ENCODE measurements around the gene FSIP1. TPM values are rescaled to one million over a fixed set of nuclear protein-coding genes. Genes with fewer than 3 reads are reported as not detected.

The FSIP1 gene
- total RNA-seq, 1 donor from 2014 or later: 0.54 TPM

GRCh38 chr15:39692356-39693327 lies 90.0 kb downstream of the FSIP1 start:
- TF ChIP-seq CTCF (IDR thresholded peaks at IDR 0.05): no peak
- H3K4me3 Mint-ChIP-seq (ENCODE audit: unreplicated experiment): no peak overlapping the region
- H3K27me3 Mint-ChIP-seq (ENCODE audit: unreplicated experiment): no peaks in the 10 kb centered on the region
- H3K36me3 Mint-ChIP-seq (ENCODE audit: unreplicated experiment): no peaks in the 10 kb centered on the region
- DNase-seq (ENCODE audit: extremely low spot score, unreplicated experiment): no peak
- no peak overlapping the region for H3K27ac Mint-ChIP-seq (ENCODE audit: unreplicated experiment)
- H3K4me1 Mint-ChIP-seq (ENCODE audit: unreplicated experiment): peaks cover 2% of the 10 kb centered on the region
- no peaks in the 10 kb centered on the region for H3K9me3 Mint-ChIP-seq (ENCODE audit: unreplicated experiment)

GRCh38 chr15:39690881-39691634 lies 91.6 kb downstream of the FSIP1 start:
- Mint-ChIP-seq H3K27ac (ENCODE audit: unreplicated experiment) (no peak overlapping the region), H3K4me1 (ENCODE audit: unreplicated experiment) (no peaks in the 10 kb centered on the region), H3K9me3 (ENCODE audit: unreplicated experiment) (no peaks in the 10 kb centered on the region), H3K27me3 (ENCODE audit: unreplicated experiment) (no peaks in the 10 kb centered on the region), H3K36me3 (ENCODE audit: unreplicated experiment) (no peaks in the 10 kb centered on the region), H3K4me3 (ENCODE audit: unreplicated experiment) (no peak overlapping the region)
- DNase-seq (ENCODE audit: extremely low spot score, unreplicated experiment): no peak
- no peak for TF ChIP-seq CTCF (IDR thresholded peaks at IDR 0.05)

- peaks cover 19% of the 10 kb centered on the region for H3K4me1 Mint-ChIP-seq (ENCODE audit: unreplicated experiment)
Observed at GRCh38 chr15:39687965-39688364, 94.7 kb downstream of the FSIP1 start.

GRCh38 chr15:39685999-39686613 lies 96.5 kb downstream of the FSIP1 start:
- Mint-ChIP-seq H3K27ac (ENCODE audit: unreplicated experiment) (no peak overlapping the region), H3K4me3 (ENCODE audit: unreplicated experiment) (no peak overlapping the region), H3K9me3 (ENCODE audit: unreplicated experiment) (no peaks in the 10 kb centered on the region), H3K36me3 (ENCODE audit: unreplicated experiment) (no peaks in the 10 kb centered on the region), H3K27me3 (ENCODE audit: unreplicated experiment) (no peaks in the 10 kb centered on the region), H3K4me1 (ENCODE audit: unreplicated experiment) (peaks cover 38% of the 10 kb centered on the region)
- TF ChIP-seq CTCF (IDR thresholded peaks at IDR 0.05): peak; percentile 88
- DNase-seq (ENCODE audit: extremely low spot score, unreplicated experiment): no peak

More at GRCh38 chr15:39687965-39688364, 94.7 kb downstream of the FSIP1 start:
- Mint-ChIP-seq H3K36me3 (ENCODE audit: unreplicated experiment) (no peaks in the 10 kb centered on the region), H3K27ac (ENCODE audit: unreplicated experiment) (no peak overlapping the region), H3K9me3 (ENCODE audit: unreplicated experiment) (no peaks in the 10 kb centered on the region), H3K4me3 (ENCODE audit: unreplicated experiment) (no peak overlapping the region), H3K27me3 (ENCODE audit: unreplicated experiment) (no peaks in the 10 kb centered on the region)
- TF ChIP-seq CTCF (IDR thresholded peaks at IDR 0.05): no peak
- DNase-seq (ENCODE audit: extremely low spot score, unreplicated experiment): no peak

All from osteocyte (in vitro differentiated cells).